ENCODE results near the gene OGN. TPM values are rescaled to one million over a fixed set of nuclear protein-coding genes. Genes with fewer than 3 reads are reported as not detected.
"Not testable (repeated sequence)": the region's sequence is repeated elsewhere in the genome, so short reads cannot be mapped to it uniquely, and the experiment has no call there.

Gene OGN
- total RNA-seq, 2 experiments from 2014 or later = 0.17 TPM; not detected in 1

DNA sequence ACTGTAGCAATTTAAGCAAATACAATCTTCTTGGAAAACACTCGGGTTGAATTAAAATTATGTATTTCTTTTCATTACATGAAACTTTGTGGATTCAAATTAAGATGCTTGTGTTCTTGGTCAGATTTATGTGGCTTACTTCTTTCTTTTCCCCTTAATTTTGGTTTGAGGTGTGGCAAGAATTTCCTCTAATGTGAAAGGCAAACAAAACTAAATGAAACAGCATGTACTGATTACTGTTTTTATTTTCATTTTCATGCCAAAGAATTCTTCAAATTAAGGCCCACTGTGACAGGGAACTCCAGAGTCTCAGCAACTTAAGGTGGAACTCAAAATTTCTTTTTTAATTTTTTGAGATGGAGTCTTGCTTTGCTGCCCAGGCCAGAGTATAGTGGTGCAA is 20.0 kb upstream of the OGN start, which contains the start of gene OMD:
Gene OMD (minus strand): TSS at position 132 of the 400 bp plus-strand sequence. CDS start 6,913 bp downstream, outside the sequence.
- Mint-ChIP-seq H3K27ac (no peak within 1 kb of the TSS), H3K9me3 (no peaks in the 10 kb centered on the region), H3K4me1 (peaks cover 5% of the 10 kb centered on the region), H3K4me3 (no peak within 1 kb of the TSS), H3K36me3 (ENCODE audit: low read depth) (peaks cover 2% of the 10 kb centered on the region), H3K27me3 (no peaks in the 10 kb centered on the region)
- ChIA-PET CTCF (no interaction called here), POLR2A (no interaction called here)
- DNase-seq = no peak

DNA sequence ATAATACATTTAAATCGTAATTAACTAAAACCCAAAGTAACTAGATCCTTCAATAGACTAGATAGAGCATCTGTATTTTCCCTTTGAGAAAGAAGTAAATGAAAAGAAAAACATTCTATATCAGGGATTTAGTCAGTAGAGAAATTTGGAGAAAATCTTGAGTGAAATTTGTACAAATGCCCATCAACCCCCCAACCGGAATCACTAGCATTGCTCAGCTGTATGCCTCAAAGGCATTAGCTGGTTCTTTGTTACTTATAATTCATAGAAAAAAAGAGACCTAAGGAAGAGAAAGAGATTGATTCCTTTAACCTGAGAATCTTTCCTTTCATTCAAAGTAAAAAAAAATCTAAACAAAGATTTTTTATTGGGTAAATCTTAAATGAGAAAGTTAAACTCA is 19.2 kb upstream of the OGN start:
- POLR2A ChIA-PET = no interaction called here
- Mint-ChIP-seq H3K27me3 (no peaks in the 10 kb centered on the region), H3K4me1 (peaks cover 5% of the 10 kb centered on the region), H3K27ac (no peak overlapping the region), H3K36me3 (ENCODE audit: low read depth) (peaks cover 2% of the 10 kb centered on the region), H3K4me3 (no peak overlapping the region), H3K9me3 (no peaks in the 10 kb centered on the region)
- DNase-seq = no peak
- CTCF ChIA-PET = no interaction called here

DNA sequence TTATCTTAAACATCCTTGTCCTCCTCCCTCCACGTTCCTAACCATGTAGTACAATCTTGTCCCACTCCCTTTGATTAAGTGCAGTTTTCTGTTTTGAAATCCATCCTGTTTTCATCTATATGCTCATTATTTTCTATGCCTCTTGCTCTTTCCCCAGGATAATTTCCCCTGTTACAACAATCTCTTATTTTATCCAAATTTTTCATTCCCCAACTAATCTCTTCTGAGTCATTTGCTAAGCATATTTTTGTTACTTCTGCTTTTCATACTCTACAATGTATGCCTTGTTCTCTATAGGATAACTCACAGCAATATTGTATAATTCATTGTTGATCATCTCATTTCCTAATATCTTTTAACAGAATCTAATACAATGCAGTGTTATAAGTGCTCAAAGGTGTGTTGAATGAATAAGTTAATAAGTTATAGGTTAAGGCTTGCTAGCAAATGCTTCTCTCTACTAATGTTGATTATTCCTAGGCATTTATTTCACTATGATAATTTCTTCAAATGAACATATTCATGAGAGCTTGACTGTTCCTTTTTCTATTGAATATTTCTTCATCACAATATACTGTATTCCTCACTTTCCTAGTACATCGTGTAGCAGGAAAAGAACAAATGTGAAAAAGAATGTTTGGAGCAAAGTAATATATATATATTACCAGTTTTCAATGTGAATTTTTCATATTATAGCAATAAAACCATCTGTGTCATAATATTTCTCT is 18.4 kb upstream of the OGN start:
- Mint-ChIP-seq H3K4me3 (no peak overlapping the region), H3K9me3 (no peaks in the 10 kb centered on the region), H3K27me3 (no peaks in the 10 kb centered on the region), H3K4me1 (peaks cover 5% of the 10 kb centered on the region), H3K27ac (no peak overlapping the region), H3K36me3 (ENCODE audit: low read depth) (peaks cover 2% of the 10 kb centered on the region)
- no peak for DNase-seq
- CTCF ChIA-PET = no interaction called here
- POLR2A ChIA-PET = no interaction called here

DNA sequence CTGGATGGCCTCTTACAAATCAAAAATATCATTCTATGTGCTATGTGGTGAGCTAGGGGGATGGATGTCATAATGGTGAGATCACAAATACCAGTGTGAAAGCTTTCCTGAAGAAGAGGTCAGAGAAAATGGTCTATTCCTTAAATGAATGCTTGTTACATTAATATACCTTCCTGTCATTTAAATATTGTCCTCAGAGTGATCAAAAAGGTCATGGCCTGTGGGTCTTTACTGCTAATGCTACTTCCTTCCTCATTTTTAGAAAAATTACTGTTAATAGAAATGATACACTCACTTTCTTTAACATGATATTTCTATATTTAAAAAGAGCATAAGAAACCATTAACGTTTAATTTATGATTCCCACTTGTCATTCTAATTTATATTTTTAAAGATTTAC is 10.2 kb upstream of the OGN start:
- CTCF ChIA-PET = interaction anchor here (0.8 kb wide), 1 partner anchor 46 kb away, joined by 3 read pairs; no protein-coding TSS in a partner anchor
- H3K4me3 Mint-ChIP-seq = no peak overlapping the region
- H3K27me3 Mint-ChIP-seq = no peaks in the 10 kb centered on the region
- no peak overlapping the region for H3K27ac Mint-ChIP-seq
- H3K4me1 Mint-ChIP-seq = peaks cover 2% of the 10 kb centered on the region
- H3K9me3 Mint-ChIP-seq = no peaks in the 10 kb centered on the region
- no peaks in the 10 kb centered on the region for H3K36me3 Mint-ChIP-seq (ENCODE audit: low read depth)
- DNase-seq = no peak
- POLR2A ChIA-PET = no interaction called here

DNA sequence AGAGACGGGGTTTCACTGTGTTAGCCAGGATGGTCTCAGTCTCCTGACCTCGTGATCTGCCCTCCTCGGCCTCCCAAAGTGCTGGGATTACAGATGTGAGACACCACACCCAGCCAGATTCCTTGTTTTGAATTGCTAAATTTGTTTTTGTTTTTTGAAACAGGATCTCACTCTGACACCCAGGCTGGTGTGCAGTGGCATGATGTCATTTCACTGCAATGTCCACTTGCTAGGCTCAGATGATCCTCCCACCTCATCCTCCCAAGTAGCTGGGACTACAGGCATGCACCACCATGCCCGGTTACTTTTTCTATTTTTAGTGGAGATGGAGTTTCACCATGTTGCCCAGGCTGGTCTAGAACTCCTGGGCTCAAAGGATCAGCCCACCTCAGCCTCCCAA is 6.8 kb upstream of the OGN start:
- POLR2A ChIA-PET = not testable (repeated sequence)

DNA sequence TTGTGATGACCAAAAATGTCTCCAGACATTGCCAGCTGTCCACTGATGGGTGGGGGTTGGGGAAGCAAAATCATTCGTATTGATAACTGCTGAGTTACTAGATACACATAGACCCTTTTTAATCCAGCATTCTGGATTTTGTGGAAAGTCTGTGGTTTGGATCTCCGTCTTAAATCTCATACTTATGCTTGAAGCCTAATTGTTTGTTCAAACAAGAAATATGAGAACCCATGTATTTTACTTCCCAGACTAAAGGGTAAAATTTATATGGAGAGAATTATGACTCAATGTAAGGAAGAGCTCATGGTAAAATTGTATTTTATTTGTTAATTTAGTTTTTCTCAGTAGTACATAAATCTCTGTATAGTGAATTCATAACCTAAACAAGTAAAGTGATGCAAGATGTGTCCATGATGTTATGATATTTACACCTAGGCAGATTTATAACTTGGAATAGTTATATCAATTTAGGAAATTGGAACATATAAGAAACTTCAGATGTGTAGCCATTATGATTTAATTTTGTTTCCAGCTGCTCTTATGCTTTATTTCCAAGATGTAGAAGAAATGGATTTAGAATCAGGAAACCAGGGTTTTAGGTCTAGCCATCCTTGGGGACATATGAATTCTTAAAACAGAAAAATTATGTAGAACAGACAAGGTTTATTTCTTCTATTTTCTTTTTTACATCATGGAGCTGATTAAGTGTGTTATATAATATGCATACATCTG is 4.5 kb upstream of the OGN start:
- no peak overlapping the region for H3K4me3 Mint-ChIP-seq
- ChIA-PET POLR2A (no interaction called here), CTCF (interaction anchor here (0.6 kb wide), 2 partner anchors 23 to 174 kb away, joined by 3 read pairs; no protein-coding TSS in a partner anchor)
- H3K27ac Mint-ChIP-seq = no peak overlapping the region
- peaks cover 2% of the 10 kb centered on the region for H3K36me3 Mint-ChIP-seq (ENCODE audit: low read depth)
- H3K9me3 Mint-ChIP-seq = peaks cover 4% of the 10 kb centered on the region
- H3K27me3 Mint-ChIP-seq = no peaks in the 10 kb centered on the region
- DNase-seq = no peak
- peaks cover 29% of the 10 kb centered on the region for H3K4me1 Mint-ChIP-seq

More for the DNA sequence above, 6.8 kb upstream of the OGN start:
- H3K36me3 Mint-ChIP-seq (ENCODE audit: low read depth); H3K9me3 Mint-ChIP-seq; DNase-seq; H3K27ac Mint-ChIP-seq; H3K27me3 Mint-ChIP-seq; H3K4me3 Mint-ChIP-seq; CTCF ChIA-PET: not testable (repeated sequence)
- H3K4me1 Mint-ChIP-seq = peaks cover 16% of the 10 kb centered on the region

DNA sequence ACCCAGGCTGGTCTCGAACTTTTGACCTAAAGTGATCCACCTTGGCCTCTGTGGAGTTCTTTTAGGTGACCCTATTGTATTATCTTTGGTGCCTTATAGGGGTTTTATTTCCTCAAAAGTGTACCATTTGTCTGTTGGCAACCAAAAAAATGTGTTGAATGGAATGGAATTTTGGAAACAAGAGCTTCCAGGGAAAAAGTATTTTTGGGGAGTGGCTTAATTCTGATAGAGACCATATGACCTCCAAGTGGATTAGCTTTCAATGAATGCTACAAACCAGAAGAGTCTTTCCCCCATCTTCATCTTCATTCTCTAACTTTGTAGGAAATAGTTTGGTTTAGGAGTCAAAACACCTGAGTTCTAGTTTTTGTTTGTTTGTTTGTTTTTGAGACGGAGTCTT is 3.4 kb upstream of the OGN start:
- peaks cover 29% of the 10 kb centered on the region for H3K4me1 Mint-ChIP-seq

DNA sequence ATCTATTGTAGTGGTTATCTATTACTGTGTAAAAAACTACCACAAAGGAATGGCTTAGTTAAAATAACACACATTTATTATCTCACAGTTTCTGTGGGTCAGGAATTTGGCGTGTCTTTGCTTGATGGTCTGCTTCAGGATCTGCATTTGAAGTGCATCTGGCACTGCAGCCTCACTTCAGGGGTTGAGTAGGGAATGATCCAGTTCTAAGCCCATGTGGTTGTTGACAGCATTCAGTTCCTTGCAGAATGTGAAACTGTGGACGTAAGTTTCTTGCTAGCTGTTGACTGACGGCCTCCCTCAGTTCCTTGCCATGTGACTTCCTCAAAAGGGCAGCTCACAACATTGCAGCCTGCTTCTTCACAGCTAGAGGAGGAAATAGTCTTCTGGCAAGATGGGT is 2.1 kb upstream of the OGN start:
- ChIA-PET CTCF (interaction anchor here (1.9 kb wide), 1 partner anchor 19 kb away, joined by 5 read pairs; no protein-coding TSS in a partner anchor), POLR2A (no interaction called here)
- Mint-ChIP-seq H3K36me3 (ENCODE audit: low read depth) (peaks cover 2% of the 10 kb centered on the region), H3K4me1 (peaks cover 29% of the 10 kb centered on the region), H3K4me3 (peak overlapping the region; percentile 48), H3K27ac (peak overlapping the region; percentile 81), H3K27me3 (no peaks in the 10 kb centered on the region), H3K9me3 (peaks cover 4% of the 10 kb centered on the region)
- peak; percentile 61 for DNase-seq

More for the DNA sequence above, 3.4 kb upstream of the OGN start:
- no peak for DNase-seq
- H3K4me3 Mint-ChIP-seq = no peak overlapping the region
- CTCF ChIA-PET = interaction anchor here (1.5 kb wide), 1 partner anchor 21 kb away, joined by 3 read pairs; no protein-coding TSS in a partner anchor
- POLR2A ChIA-PET = interaction anchor here (0.6 kb wide), 1 partner anchor 29 kb away, joined by 11 read pairs; no protein-coding TSS in a partner anchor
- no peaks in the 10 kb centered on the region for H3K27me3 Mint-ChIP-seq
- H3K27ac Mint-ChIP-seq = no peak overlapping the region
- peaks cover 2% of the 10 kb centered on the region for H3K36me3 Mint-ChIP-seq (ENCODE audit: low read depth)
- H3K9me3 Mint-ChIP-seq = peaks cover 4% of the 10 kb centered on the region

DNA sequence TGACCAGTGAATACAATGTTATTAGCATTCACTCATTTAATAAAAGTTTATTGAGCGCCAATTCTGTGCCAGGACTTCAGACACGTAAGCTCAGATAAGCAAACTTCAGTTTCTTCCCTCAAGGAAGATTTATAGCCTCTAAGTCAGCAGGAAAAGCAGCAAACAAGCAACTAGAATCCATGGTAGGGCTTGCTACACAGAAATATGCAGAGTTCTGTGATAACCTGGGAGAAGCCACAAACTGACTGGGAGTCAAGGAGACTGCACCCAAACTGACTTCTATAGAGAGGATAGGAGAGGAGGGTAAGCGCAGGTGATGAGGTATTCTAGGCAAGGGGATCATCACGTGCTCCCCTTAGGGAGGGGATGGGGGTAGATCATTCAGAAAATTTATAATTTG is 1.4 kb upstream of the OGN start:
- H3K27ac Mint-ChIP-seq = peak overlapping the region; percentile 81

DNA sequence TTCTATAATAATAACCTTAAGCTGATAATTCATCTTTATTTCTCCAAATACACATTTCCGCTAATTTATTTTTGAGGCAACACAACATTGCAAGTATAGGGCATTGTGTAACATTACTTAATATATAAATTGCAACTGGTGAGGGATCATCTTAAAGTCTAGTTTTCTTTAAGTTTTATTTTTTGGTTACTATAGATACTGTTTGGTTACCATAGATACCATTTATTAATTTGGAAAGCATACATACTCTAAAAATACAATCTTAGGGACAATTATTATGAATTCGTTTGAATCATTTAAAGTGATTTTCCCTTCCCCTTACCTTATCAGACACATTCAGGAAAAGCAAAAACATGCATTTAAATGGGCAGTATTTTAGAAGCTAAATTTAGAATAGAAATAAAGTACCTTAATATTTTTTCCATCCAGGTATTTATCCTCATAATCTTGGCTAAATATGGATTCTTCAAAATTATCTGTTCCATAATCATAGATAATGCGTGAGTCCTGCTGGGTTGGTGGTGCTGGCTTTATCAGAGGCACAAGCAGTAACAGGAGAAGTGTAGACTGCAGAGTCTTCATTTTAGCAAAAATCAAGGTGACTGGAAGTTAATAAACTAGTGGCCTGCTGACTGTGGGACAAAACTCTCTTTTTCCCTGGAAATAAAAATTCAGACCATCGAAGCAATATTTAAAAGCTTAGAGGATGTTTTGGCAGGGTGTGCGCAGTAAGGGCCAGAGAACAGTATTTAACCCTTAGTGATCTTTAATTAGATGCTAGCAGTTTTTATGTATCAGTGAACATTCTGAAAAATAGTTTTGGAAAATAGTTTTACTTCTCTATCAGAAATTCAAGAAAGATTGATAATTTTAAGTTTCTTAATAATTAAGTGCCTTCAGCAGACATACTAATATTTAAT is 1.3 kb downstream of the OGN start:
- no peak for DNase-seq
- Mint-ChIP-seq H3K36me3 (ENCODE audit: low read depth) (peaks cover 2% of the 10 kb centered on the region), H3K27ac (no peak overlapping the region), H3K9me3 (peaks cover 4% of the 10 kb centered on the region), H3K4me3 (no peak overlapping the region), H3K4me1 (peaks cover 27% of the 10 kb centered on the region), H3K27me3 (no peaks in the 10 kb centered on the region)
- ChIA-PET CTCF (interaction anchor here (0.7 kb wide), 1 partner anchor 128 kb away, joined by 3 read pairs; no protein-coding TSS in a partner anchor), POLR2A (no interaction called here)

More for the DNA sequence above, 1.4 kb upstream of the OGN start:
- H3K4me3 Mint-ChIP-seq = peak overlapping the region; percentile 48
- peaks cover 4% of the 10 kb centered on the region for H3K9me3 Mint-ChIP-seq
- peaks cover 29% of the 10 kb centered on the region for H3K4me1 Mint-ChIP-seq
- DNase-seq = no peak
- no peaks in the 10 kb centered on the region for H3K27me3 Mint-ChIP-seq
- ChIA-PET CTCF (interaction anchor here (1.9 kb wide), 1 partner anchor 19 kb away, joined by 5 read pairs; no protein-coding TSS in a partner anchor), POLR2A (no interaction called here)
- peaks cover 2% of the 10 kb centered on the region for H3K36me3 Mint-ChIP-seq (ENCODE audit: low read depth)

DNA sequence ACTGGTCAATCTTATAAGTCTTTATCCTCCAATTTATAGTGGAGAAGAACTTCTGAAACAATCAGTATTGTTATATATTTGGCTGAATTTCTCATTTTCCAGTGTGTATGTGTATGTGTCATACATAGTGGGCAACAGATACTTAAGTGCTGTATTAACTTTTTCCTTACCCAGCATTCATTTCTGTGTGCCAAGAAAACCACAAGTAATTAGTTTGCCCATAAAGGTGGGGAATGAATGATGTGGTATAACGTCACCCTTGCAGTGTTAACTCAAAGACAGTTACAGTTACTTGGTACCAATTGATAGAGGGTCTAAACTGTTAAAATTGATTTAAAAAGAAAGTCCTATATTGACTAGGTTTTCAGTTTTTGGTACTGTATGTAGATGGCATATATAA is 2.0 kb downstream of the OGN start:
- ChIA-PET POLR2A (no interaction called here), CTCF (interaction anchor here (0.7 kb wide), 2 partner anchors 33 to 127 kb away, joined by 3 read pairs; no protein-coding TSS in a partner anchor)
- H3K4me3 Mint-ChIP-seq = no peak overlapping the region

DNA sequence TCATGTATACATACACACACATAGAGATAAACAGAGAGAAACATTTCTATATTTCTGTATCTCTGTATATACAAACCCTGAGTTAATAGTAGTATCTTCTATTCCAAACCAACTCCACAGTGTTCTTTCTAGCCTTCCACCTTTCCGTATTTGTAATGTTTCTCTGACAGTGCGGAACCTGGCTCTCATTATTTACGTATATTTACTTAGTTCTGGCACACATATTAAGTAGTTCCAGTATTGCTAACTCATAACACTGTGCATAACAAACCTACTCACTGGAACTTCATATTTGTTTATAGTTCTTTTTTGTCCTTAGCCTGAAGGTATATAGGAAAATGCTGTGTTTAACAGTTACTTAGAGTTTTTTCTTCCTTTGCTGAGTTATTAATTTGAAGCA is 6.5 kb downstream of the OGN start:
- no peaks in the 10 kb centered on the region for H3K4me1 Mint-ChIP-seq
- ChIA-PET CTCF (no interaction called here), POLR2A (no interaction called here)
- no peak overlapping the region for H3K4me3 Mint-ChIP-seq
- no peaks in the 10 kb centered on the region for H3K9me3 Mint-ChIP-seq
- H3K36me3 Mint-ChIP-seq (ENCODE audit: low read depth) = peaks cover 1% of the 10 kb centered on the region
- no peak for DNase-seq
- no peak overlapping the region for H3K27ac Mint-ChIP-seq
- H3K27me3 Mint-ChIP-seq = no peaks in the 10 kb centered on the region

More for the DNA sequence above, 2.0 kb downstream of the OGN start:
- H3K36me3 Mint-ChIP-seq (ENCODE audit: low read depth) = peaks cover 3% of the 10 kb centered on the region
- H3K4me1 Mint-ChIP-seq = peaks cover 26% of the 10 kb centered on the region
- no peaks in the 10 kb centered on the region for H3K27me3 Mint-ChIP-seq
- H3K9me3 Mint-ChIP-seq = peaks cover 4% of the 10 kb centered on the region
- no peak for DNase-seq
- H3K27ac Mint-ChIP-seq = no peak overlapping the region

Data from activated CD4-positive, alpha-beta T cell treated with anti-CD3 and anti-CD28 coated beads, Interleukin-2, amount 10 ng/mL, durations not matched to agents 7 days and 5 days (primary cell).